ENCODE data around the gene IAH1. TPM values are rescaled to one million over a fixed set of nuclear protein-coding genes. Genes with fewer than 3 reads are reported as not detected.

IAH1 gene
- total and polyA plus RNA-seq, 10 of the 15 experiments (the other 5 are each of a cell fraction or from before 2014, with no cell fraction given), result 57.4 to 125 (median 75.8) TPM

- no peaks in the 10 kb centered on the region for H3K9me3 ChIP-seq (replicated peaks; ENCODE audit: control insufficient read depth, insufficient read depth, low read length)
- no peak overlapping the region for H3K27ac ChIP-seq (ENCODE audit: control insufficient read depth, insufficient read depth)
- H2AFZ ChIP-seq (ENCODE audit: control insufficient read depth, low read depth, low read length), result no peak overlapping the region
- ATAC-seq (no peak), DNase-seq (ENCODE audit: low read depth, low spot score) (no peak), FAIRE-seq (no peak)
- H3K79me2 ChIP-seq (ENCODE audit: control insufficient read depth, insufficient read depth, low read length), result no peaks in the 10 kb centered on the region
- peaks cover 2 to 17% of the 10 kb centered on the region in 2 experiments; a peak in 3 of 4 replicates for H3K36me3 ChIP-seq (ENCODE audit: control insufficient read depth in 2 of 2, insufficient read depth in 2 of 2, low read length in 1 of 2)
- BruUV-seq (replicated peaks), result no TSS peak
- H3K4me1 ChIP-seq (ENCODE audit: control insufficient read depth, insufficient read depth, low read length), result no peaks in the 10 kb centered on the region
- H3K27me3 ChIP-seq (replicated peaks in 1 of 2; ENCODE audit: control insufficient read depth in 2 of 2, insufficient read depth in 2 of 2, low read length in 1 of 2), result no peaks in the 10 kb centered on the region
- intact Hi-C loops (cut with micrococcal nuclease; ENCODE audit: unreplicated experiment), result no loop called here
- H3K9ac ChIP-seq (ENCODE audit: control insufficient read depth, insufficient read depth, low read length), result no peak overlapping the region
- POLR2A ChIA-PET, result no interaction called here
- 99% methylated on average over 5 of the region's 5 CpGs for WGBS (ENCODE audit: insufficient coverage, insufficient replicate concordance, low lambda C conversion rate, missing lambda C conversion rate)
- CTCF ChIA-PET, result interaction anchor here (1.6 kb wide), 1 partner anchor 10 kb away, joined by 4 read pairs; no protein-coding TSS in a partner anchor
- no peaks in the 10 kb centered on the region for H4K20me1 ChIP-seq (ENCODE audit: control insufficient read depth, insufficient read depth)
- RAD21 ChIA-PET (ENCODE audit: unreplicated experiment), result no interaction called here
- in situ Hi-C loops (cut with MboI), result no loop called here
- no peak overlapping the region for H3K4me3 ChIP-seq
- SMC1A ChIA-PET (ENCODE audit: uncharacterized antibody, unreplicated experiment), result no interaction called here
- no peak overlapping the region for H3K4me2 ChIP-seq (ENCODE audit: control insufficient read depth, insufficient read depth)
- TF ChIP-seq GABPA (IDR thresholded peaks at IDR 0.05; ENCODE audit: low read depth) (no peak), SMAD5 (IDR thresholded peaks at IDR 0.05; ENCODE audit: low read depth) (no peak), PAX5 (IDR thresholded peaks at IDR 0.05; ENCODE audit: borderline replicate concordance, low read depth, low read length) (no peak), RELA (IDR thresholded peaks at IDR 0.05; ENCODE audit: borderline replicate concordance, partially characterized antibody) (no peak), HSF1 (IDR thresholded peaks at IDR 0.05; ENCODE audit: low read depth, low read length) (no peak), ZBTB4 (CRISPR knock-in tag; IDR thresholded peaks at IDR 0.05) (no peak), TCF12 (IDR thresholded peaks at IDR 0.05; ENCODE audit: low read depth, low read length) (no peak), IKZF1 (conservative IDR thresholded peaks at IDR 0.05) (no peak), TBL1XR1 (IDR thresholded peaks at IDR 0.05; ENCODE audit: low read depth, low read length) (no peak), ZBTB33 (IDR thresholded peaks at IDR 0.05) (no peak), E4F1 (IDR thresholded peaks at IDR 0.05; ENCODE audit: borderline replicate concordance, partially characterized antibody) (no peak), RFX5 (IDR thresholded peaks at IDR 0.05; ENCODE audit: low read depth, low read length) (no peak), NR2C1 (IDR thresholded peaks at IDR 0.05) (no peak), NR2F1 (conservative IDR thresholded peaks at IDR 0.05) (no peak), MEF2A (IDR thresholded peaks at IDR 0.05; ENCODE audit: insufficient read depth, low read depth, low read length) (no peak), ZNF217 (IDR thresholded peaks at IDR 0.05) (no peak), MTA3 (IDR thresholded peaks at IDR 0.05; ENCODE audit: borderline replicate concordance, low read length) (no peak)
Measured at GRCh38 chr2:9443526-9443925, 30.8 kb upstream of the IAH1 start.

All from GM12878 (cell line).